HG03095 (cell line): ENCODE data around the gene CYP11A1.

Experiments
- ATAC-seq: cut with Tn5 transposase; IDR thresholded peaks from one replicate; pipeline ENCODE4 v1.9.1; 2021; ENCODE audit warnings: moderate library complexity; ENCODE audit not compliant: unreplicated experiment

CYP11A1 gene

GRCh38 chr15:74328331-74329056, 39.0 kb downstream of the CYP11A1 start:
- ATAC-seq, result no peak

GRCh38 chr15:74327756-74328155, 39.7 kb downstream of the CYP11A1 start:
- no peak for ATAC-seq

GRCh38 chr15:74326746-74327145, 40.7 kb downstream of the CYP11A1 start:
- ATAC-seq, result no peak

- ATAC-seq, result no peak
Observed at GRCh38 chr15:74324714-74325113, 42.7 kb downstream of the CYP11A1 start.

GRCh38 chr15:74322558-74323180, 44.8 kb downstream of the CYP11A1 start:
- ATAC-seq, result no peak

- ATAC-seq, result no peak
Observed at GRCh38 chr15:74320352-74321247, 46.8 kb downstream of the CYP11A1 start.

GRCh38 chr15:74319596-74320351, 47.7 kb downstream of the CYP11A1 start:
- no peak for ATAC-seq

GRCh38 chr15:74319138-74319460, 48.3 kb downstream of the CYP11A1 start:
- ATAC-seq, result no peak

- ATAC-seq, result no peak
Observed at GRCh38 chr15:74318376-74319137, 48.9 kb downstream of the CYP11A1 start.

GRCh38 chr15:74317820-74318375, 49.5 kb downstream of the CYP11A1 start:
- no peak for ATAC-seq

- ATAC-seq, result no peak
Observed at GRCh38 chr15:74316141-74316540, 51.3 kb downstream of the CYP11A1 start.

GRCh38 chr15:74315626-74316025, 51.8 kb downstream of the CYP11A1 start:
- ATAC-seq, result no peak

- ATAC-seq, result no peak
Observed at GRCh38 chr15:74314795-74315438, 52.5 kb downstream of the CYP11A1 start.

GRCh38 chr15:74313889-74314288, 53.6 kb downstream of the CYP11A1 start:
- ATAC-seq, result no peak

GRCh38 chr15:74312445-74313007, 54.9 kb downstream of the CYP11A1 start:
- ATAC-seq, result no peak

- no peak for ATAC-seq
Observed at GRCh38 chr15:74311734-74312444, 55.6 kb downstream of the CYP11A1 start.

- no peak for ATAC-seq
Observed at GRCh38 chr15:74307827-74308811, 59.3 kb downstream of the CYP11A1 start.
